DND-41 (cell line): ENCODE data around the gene SPACA6.

Experiments used
- ATAC-seq: fragments of 200-7000 bp; cut with Tn5 transposase; 3 replicates; pipeline ENCODE4 v1.9.1; 2021; ENCODE audit warnings: low read depth; ENCODE audit not compliant: insufficient read depth
- DNase-seq: peaks from one replicate; pipeline ENCODE4 v3.0.0-alpha.2; 2020
- H2AFZ ChIP-seq: 2 replicates; pipeline ENCODE4 v1.6.0; 2012; ENCODE audit warnings: low read depth, low read length
- H3K27ac ChIP-seq: 2 replicates; pipeline ENCODE4 v1.5.1; 2012; ENCODE audit warnings: low read length, inconsistent platforms
- H3K27me3 ChIP-seq: fragments of 200-600 bp; sonication (generic); 2 replicates; pipeline ENCODE4 v1.6.0; 2012; ENCODE audit warnings: low read length, mild to moderate bottlenecking, inconsistent platforms; ENCODE audit not compliant: insufficient read depth, poor library complexity
- H3K36me3 ChIP-seq: 2 replicates; pipeline ENCODE4 v1.5.1; 2012; ENCODE audit warnings: low read length, inconsistent platforms; ENCODE audit not compliant: insufficient read depth
- H3K4me1 ChIP-seq: 2 replicates; pipeline ENCODE4 v1.5.1; 2012; ENCODE audit warnings: mild to moderate bottlenecking, low read length; ENCODE audit not compliant: insufficient read depth
- H3K4me2 ChIP-seq: 2 replicates; pipeline ENCODE4 v1.6.0; 2012; ENCODE audit warnings: mild to moderate bottlenecking, moderate library complexity, low read length, inconsistent platforms; ENCODE audit not compliant: insufficient read depth
- H3K4me3 ChIP-seq, 2 experiments: fragments of 200-600 bp in 1 of 2; shearing (Covaris generic) in 1 of 2; 2 replicates each; pipeline ENCODE4 v1.5.1; 2012 to 2016; ENCODE audit warnings: inconsistent platforms in 2 of 2, low read length in 2 of 2, mild to moderate bottlenecking in 2 of 2, low read depth in 1 of 2, moderate library complexity in 1 of 2
- H3K79me2 ChIP-seq: 2 replicates; pipeline ENCODE4 v1.6.0; 2012; ENCODE audit warnings: low read length, inconsistent platforms; ENCODE audit not compliant: insufficient read depth
- H3K9ac ChIP-seq: 2 replicates; pipeline ENCODE4 v1.6.0; 2012; ENCODE audit warnings: low read depth, mild to moderate bottlenecking, inconsistent platforms, low read length, moderate library complexity
- H3K9me3 ChIP-seq: 2 replicates; pipeline ENCODE4 v1.5.1; 2012; ENCODE audit warnings: low read length, moderate library complexity, mild to moderate bottlenecking, inconsistent platforms; ENCODE audit not compliant: insufficient read depth, severe bottlenecking
- H4K20me1 ChIP-seq: 2 replicates; pipeline ENCODE4 v1.6.0; 2012; ENCODE audit warnings: low read length; ENCODE audit not compliant: insufficient read depth
- EZH2 ChIP-seq: IDR thresholded peaks from 3 replicates; pipeline ENCODE4 v1.6.1; 2012; ENCODE audit warnings: borderline replicate concordance, low read depth, mild to moderate bottlenecking, moderate library complexity, low read length, inconsistent platforms; ENCODE audit not compliant: severe bottlenecking
- TF ChIP-seq, protein P1 (sequence below): IDR thresholded peaks from 2 replicates; pipeline ENCODE4 v1.5.1; 2012; ENCODE audit warnings: borderline replicate concordance, low read length, moderate library complexity, mild to moderate bottlenecking; ENCODE audit not compliant: poor library complexity, severe bottlenecking; ENCODE audit errors: extremely low read depth

The SPACA6 gene

GRCh38 chr19:51746731-51747130 lies 53.6 kb downstream of the SPACA6 start:
- Histone ChIP-seq H3K79me2 (no peaks in the 10 kb centered on the region), H3K9ac (no peak overlapping the region), H2AFZ (no peak overlapping the region), H3K4me1 (no peaks in the 10 kb centered on the region), H4K20me1 (no peaks in the 10 kb centered on the region), H3K27me3 (no peaks in the 10 kb centered on the region), H3K4me2 (no peak overlapping the region), H3K9me3 (no peaks in the 10 kb centered on the region), H3K36me3 (no peaks in the 10 kb centered on the region), H3K4me3 (no peak overlapping the region), H3K27ac (no peak overlapping the region)
- TF ChIP-seq, protein P1, sequence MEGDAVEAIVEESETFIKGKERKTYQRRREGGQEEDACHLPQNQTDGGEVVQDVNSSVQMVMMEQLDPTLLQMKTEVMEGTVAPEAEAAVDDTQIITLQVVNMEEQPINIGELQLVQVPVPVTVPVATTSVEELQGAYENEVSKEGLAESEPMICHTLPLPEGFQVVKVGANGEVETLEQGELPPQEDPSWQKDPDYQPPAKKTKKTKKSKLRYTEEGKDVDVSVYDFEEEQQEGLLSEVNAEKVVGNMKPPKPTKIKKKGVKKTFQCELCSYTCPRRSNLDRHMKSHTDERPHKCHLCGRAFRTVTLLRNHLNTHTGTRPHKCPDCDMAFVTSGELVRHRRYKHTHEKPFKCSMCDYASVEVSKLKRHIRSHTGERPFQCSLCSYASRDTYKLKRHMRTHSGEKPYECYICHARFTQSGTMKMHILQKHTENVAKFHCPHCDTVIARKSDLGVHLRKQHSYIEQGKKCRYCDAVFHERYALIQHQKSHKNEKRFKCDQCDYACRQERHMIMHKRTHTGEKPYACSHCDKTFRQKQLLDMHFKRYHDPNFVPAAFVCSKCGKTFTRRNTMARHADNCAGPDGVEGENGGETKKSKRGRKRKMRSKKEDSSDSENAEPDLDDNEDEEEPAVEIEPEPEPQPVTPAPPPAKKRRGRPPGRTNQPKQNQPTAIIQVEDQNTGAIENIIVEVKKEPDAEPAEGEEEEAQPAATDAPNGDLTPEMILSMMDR: no peak
- no peak for TF ChIP-seq EZH2
- no peak for ATAC-seq
- DNase-seq: no peak

DNA sequence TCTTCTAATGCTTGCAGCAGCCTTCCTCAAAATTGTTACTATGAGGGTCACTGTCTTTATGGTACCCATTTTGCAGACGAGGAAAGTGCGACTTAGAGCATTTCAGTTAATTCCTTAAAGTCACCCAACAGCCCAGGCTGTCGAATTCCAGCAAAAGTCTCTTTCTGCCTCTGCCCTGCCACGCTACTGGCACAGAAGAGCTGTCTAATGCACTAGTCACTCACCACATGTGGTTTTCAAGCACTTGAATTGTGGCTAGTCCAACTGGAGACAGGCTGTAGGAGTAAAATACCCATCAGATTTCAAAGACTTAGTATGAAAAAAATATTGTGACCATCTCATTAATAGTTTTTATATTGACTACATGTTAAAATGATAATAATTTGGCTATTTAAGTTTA lies 56.8 kb downstream of the SPACA6 start:
- TF ChIP-seq EZH2: no peak
- TF ChIP-seq, protein P1: no peak
- Histone ChIP-seq H3K36me3 (no peaks in the 10 kb centered on the region), H3K4me2 (no peak overlapping the region), H3K27me3 (no peaks in the 10 kb centered on the region), H3K9me3 (no peaks in the 10 kb centered on the region), H3K27ac (no peak overlapping the region), H2AFZ (no peak overlapping the region), H3K4me1 (no peaks in the 10 kb centered on the region), H3K9ac (no peak overlapping the region), H3K4me3 (no peak overlapping the region), H4K20me1 (no peaks in the 10 kb centered on the region), H3K79me2 (no peaks in the 10 kb centered on the region)
- ATAC-seq (no peak), DNase-seq (no peak)

- Histone ChIP-seq H3K36me3 (no peaks in the 10 kb centered on the region), H3K4me1 (no peaks in the 10 kb centered on the region), H3K4me2 (no peak overlapping the region), H3K9ac (no peak overlapping the region), H4K20me1 (no peaks in the 10 kb centered on the region), H3K27me3 (no peaks in the 10 kb centered on the region), H3K79me2 (no peaks in the 10 kb centered on the region), H2AFZ (no peak overlapping the region), H3K9me3 (no peaks in the 10 kb centered on the region), H3K4me3 (no peak overlapping the region), H3K27ac (no peak overlapping the region)
- DNase-seq (no peak), ATAC-seq (no peak)
- TF ChIP-seq, protein P1: no peak
- TF ChIP-seq EZH2: no peak
These were observed 57.4 kb downstream of the SPACA6 start for GRCh38 chr19:51750400-51751094.

- no peak within 1 kb of the TSS for H3K9ac ChIP-seq
- no peaks in the 10 kb centered on the region for H3K36me3 ChIP-seq
- no peak within 1 kb of the TSS for H3K4me2 ChIP-seq
- H3K4me3 ChIP-seq: no peak within 1 kb of the TSS
- H2AFZ ChIP-seq: no peak within 1 kb of the TSS
- H3K27me3 ChIP-seq: no peaks in the 10 kb centered on the region
- H3K9me3 ChIP-seq: no peaks in the 10 kb centered on the region
- TF ChIP-seq, protein P1: no peak
- TF ChIP-seq EZH2: no peak
- no peak for DNase-seq
- H3K4me1 ChIP-seq: no peaks in the 10 kb centered on the region
- no peak for ATAC-seq
- no peaks in the 10 kb centered on the region for H4K20me1 ChIP-seq
- no peak within 1 kb of the TSS for H3K27ac ChIP-seq
- H3K79me2 ChIP-seq: no peaks in the 10 kb centered on the region
These were observed 58.5 kb downstream of the SPACA6 start, which contains the start of gene FPR1 for GRCh38 chr19:51751655-51752054. TSS of gene FPR1 (minus strand) at chr19:51751878. CDS start at chr19:51746994, 4,884 bp downstream.
